ENCODE measurements around the gene EGFL7. TPM values are rescaled to one million over a fixed set of nuclear protein-coding genes. Genes with fewer than 3 reads are reported as not detected.

Gene EGFL7
- total RNA-seq, 1 donor from 2014 or later, result 56.2 TPM

DNA sequence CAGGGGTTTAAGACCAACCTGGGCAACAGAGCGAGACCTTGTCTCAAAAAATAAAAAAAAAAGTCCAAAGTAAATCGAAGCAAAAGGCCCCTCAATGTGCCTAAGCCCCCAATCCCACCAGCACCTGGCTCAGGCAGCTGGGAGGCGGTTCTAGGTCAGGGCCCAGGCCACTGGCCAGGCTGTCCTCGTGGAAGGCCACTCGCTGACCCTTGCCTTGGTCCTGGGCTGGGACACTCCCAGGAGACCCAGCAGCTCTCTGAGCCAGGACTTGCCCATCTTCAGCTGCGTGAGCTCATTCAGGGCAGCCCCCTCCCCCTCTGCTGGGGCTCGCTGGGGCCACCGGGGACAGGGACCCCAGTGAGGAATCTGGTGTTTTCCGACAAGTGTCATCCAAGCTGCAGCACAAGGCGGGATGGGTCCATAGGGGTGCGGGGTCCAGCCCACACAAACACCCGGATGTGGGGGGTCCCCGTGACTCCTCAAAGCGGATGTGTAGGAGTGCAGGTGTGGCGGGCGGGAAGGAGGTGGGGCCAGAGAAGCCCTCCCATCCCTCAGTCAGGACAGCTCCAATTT is 20.5 kb downstream of the EGFL7 start:
- H3K27me3 ChIP-seq (ENCODE audit: control insufficient read depth, insufficient read depth, low read length), result no peaks in the 10 kb centered on the region
- H3K4me3 ChIP-seq (ENCODE audit: low read depth, low read length), result no peak overlapping the region
- DNase-seq (ENCODE audit: low read depth), result no peak
- H3K36me3 ChIP-seq (ENCODE audit: control insufficient read depth, insufficient read depth, low read length), result peaks cover 1% of the 10 kb centered on the region
- TF ChIP-seq, protein P1, sequence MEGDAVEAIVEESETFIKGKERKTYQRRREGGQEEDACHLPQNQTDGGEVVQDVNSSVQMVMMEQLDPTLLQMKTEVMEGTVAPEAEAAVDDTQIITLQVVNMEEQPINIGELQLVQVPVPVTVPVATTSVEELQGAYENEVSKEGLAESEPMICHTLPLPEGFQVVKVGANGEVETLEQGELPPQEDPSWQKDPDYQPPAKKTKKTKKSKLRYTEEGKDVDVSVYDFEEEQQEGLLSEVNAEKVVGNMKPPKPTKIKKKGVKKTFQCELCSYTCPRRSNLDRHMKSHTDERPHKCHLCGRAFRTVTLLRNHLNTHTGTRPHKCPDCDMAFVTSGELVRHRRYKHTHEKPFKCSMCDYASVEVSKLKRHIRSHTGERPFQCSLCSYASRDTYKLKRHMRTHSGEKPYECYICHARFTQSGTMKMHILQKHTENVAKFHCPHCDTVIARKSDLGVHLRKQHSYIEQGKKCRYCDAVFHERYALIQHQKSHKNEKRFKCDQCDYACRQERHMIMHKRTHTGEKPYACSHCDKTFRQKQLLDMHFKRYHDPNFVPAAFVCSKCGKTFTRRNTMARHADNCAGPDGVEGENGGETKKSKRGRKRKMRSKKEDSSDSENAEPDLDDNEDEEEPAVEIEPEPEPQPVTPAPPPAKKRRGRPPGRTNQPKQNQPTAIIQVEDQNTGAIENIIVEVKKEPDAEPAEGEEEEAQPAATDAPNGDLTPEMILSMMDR (IDR thresholded peaks at IDR 0.05; ENCODE audit: insufficient read depth, low read length, poor library complexity, severe bottlenecking), result no peak

DNA sequence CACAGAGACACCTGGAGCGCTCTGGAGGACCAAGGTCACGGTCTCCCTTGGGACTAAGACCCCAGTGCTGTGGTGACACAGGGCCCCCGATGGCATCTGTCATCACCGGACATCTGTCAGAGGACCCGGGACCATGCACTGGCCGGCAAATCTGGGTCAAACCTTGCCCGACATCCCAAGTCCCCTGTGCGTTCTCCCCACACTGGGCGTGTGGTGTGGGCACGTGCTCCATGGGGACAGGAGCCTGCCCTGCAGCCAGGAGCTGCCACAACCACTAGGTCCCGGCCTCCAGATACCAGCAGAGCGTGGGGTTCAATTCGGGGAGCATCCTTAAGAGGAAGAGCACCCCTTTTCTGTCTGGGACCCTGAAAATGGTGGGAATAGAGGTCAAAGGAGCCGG is 21.0 kb downstream of the EGFL7 start:
- no peaks in the 10 kb centered on the region for H3K27me3 ChIP-seq (ENCODE audit: control insufficient read depth, insufficient read depth, low read length)
- H3K4me3 ChIP-seq (ENCODE audit: low read depth, low read length), result no peak overlapping the region
- no peak for DNase-seq (ENCODE audit: low read depth)
- peaks cover 1% of the 10 kb centered on the region for H3K36me3 ChIP-seq (ENCODE audit: control insufficient read depth, insufficient read depth, low read length)
- TF ChIP-seq, protein P1 (IDR thresholded peaks at IDR 0.05; ENCODE audit: insufficient read depth, low read length, poor library complexity, severe bottlenecking), result no peak

DNA sequence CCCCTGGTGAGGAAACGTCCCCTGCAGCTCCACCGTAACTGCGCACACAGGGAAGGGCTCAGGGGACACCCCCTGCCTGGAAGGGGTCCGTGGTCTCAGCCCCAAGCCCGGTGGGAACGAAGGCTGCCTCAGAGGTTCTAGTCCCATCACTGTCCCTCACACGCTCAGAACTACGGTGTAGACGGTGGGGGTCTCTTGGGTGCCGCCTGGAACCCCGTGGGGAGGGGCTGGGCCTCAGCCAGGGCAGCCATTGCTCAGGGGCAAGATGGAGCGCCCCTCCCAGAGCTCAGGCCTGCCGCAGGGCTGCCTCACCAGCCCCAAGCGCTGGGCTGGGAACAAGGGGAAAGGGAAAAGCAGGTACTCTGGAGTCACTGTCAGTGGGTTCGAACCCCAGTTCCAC is 21.6 kb downstream of the EGFL7 start:
- H3K36me3 ChIP-seq (ENCODE audit: control insufficient read depth, insufficient read depth, low read length), result peaks cover 1% of the 10 kb centered on the region
- TF ChIP-seq, protein P1 (IDR thresholded peaks at IDR 0.05; ENCODE audit: insufficient read depth, low read length, poor library complexity, severe bottlenecking), result no peak
- no peak for DNase-seq (ENCODE audit: low read depth)
- no peak overlapping the region for H3K4me3 ChIP-seq (ENCODE audit: low read depth, low read length)
- H3K27me3 ChIP-seq (ENCODE audit: control insufficient read depth, insufficient read depth, low read length), result no peaks in the 10 kb centered on the region

DNA sequence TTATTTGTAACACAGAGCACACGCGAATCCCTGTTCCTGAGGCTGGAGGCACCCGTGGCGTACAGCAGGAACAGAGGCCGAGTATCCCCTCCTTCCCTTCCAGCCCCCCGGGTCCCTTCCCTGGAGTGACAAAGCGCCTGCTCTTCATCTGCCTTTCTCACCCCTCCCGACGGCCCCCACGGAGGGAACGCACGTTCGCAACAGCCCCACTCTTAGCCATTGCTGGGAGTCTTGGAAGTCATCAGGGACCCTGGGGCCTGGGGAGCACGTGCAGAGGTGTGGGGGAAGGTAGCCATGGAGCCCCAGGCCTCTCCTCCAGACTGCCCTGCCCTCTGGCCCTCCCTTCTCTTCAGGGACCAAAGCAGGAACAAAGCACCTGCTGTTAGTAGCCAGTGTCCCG is 22.1 kb downstream of the EGFL7 start:
- no peak overlapping the region for H3K4me3 ChIP-seq (ENCODE audit: low read depth, low read length)
- no peak for DNase-seq (ENCODE audit: low read depth)
- H3K36me3 ChIP-seq (ENCODE audit: control insufficient read depth, insufficient read depth, low read length), result peaks cover 1% of the 10 kb centered on the region
- TF ChIP-seq, protein P1 (IDR thresholded peaks at IDR 0.05; ENCODE audit: insufficient read depth, low read length, poor library complexity, severe bottlenecking), result no peak
- H3K27me3 ChIP-seq (ENCODE audit: control insufficient read depth, insufficient read depth, low read length), result no peaks in the 10 kb centered on the region

DNA sequence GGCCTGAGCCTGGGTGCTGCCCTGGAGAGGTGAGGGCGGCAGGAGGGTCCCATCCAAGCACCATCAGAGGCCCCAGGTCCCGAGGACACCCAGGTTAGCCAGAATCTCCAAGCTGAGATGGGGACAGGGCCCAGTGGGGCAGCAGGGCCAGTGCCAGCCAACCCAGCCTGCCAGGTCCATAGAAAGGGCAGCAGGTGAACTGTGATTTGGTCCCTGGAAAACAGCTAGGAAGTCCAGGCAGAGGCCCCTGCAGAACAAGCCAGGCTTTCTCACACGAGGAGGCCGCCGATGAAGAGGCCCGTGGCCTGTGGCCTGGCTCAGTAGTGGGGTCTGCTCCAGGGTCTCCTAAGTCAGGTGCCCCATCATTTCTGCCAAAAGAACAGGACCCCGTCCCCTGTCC is 22.5 kb downstream of the EGFL7 start:
- Histone ChIP-seq H3K27me3 (ENCODE audit: control insufficient read depth, insufficient read depth, low read length) (no peaks in the 10 kb centered on the region), H3K36me3 (ENCODE audit: control insufficient read depth, insufficient read depth, low read length) (peaks cover 1% of the 10 kb centered on the region)
- TF ChIP-seq, protein P1 (IDR thresholded peaks at IDR 0.05; ENCODE audit: insufficient read depth, low read length, poor library complexity, severe bottlenecking), result no peak

More for the DNA sequence above, 22.5 kb downstream of the EGFL7 start:
- no peak overlapping the region for H3K4me3 ChIP-seq (ENCODE audit: low read depth, low read length)
- DNase-seq (ENCODE audit: low read depth), result no peak

Measured in kidney epithelial cell (primary cell).